NCI-H526 treated with DMSO at 0.1 percent for 48 hours (cell line): ENCODE measurements around the gene RPTN.
"Not testable (repeated sequence)": the region's sequence is repeated elsewhere in the genome, so short reads cannot be mapped to it uniquely, and the experiment has no call there.

ENCODE experiments used
- DNase-seq: peaks from one replicate; lab custom pipeline; 2025; lab: John Stamatoyannopoulos, UW

The RPTN gene

DNA sequence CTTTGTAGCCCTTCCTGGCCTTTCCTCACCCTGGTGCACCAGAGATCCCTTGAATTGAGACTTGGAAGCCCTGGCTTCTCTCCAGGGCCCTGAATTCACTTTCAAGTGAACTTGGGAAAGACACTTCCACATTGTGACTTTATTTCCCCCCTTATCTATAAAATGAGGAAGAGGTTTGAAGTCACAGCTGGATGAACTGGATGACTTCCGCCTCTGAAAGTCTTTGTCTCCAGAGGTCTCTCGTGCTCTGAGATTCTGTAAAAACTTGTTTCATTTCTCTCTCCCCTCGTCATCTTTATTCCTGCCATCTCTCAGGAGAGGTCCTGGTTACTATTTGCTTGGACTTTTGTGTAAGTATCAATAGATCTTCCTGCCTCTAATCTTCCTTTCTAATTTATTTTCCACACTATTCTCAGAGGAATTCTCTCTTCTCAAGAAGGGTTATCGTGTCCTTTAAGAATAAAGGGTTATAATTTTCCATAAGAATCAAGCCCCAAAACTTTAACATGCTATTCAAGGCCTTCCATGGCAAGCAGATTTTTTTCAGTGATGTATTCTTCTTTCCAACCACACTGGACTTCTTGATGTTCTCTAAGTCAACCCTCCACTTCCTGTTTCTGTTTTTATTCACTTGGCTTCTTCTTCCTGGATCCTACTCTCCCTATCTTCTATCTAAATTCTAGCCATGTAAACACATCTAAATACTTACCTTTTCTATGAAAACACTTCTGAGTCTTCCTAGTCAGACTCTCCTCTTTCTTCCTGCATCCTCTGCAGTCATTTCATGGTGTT, 6.5 kb upstream of the RPTN start:
- DNase-seq = no peak

DNA sequence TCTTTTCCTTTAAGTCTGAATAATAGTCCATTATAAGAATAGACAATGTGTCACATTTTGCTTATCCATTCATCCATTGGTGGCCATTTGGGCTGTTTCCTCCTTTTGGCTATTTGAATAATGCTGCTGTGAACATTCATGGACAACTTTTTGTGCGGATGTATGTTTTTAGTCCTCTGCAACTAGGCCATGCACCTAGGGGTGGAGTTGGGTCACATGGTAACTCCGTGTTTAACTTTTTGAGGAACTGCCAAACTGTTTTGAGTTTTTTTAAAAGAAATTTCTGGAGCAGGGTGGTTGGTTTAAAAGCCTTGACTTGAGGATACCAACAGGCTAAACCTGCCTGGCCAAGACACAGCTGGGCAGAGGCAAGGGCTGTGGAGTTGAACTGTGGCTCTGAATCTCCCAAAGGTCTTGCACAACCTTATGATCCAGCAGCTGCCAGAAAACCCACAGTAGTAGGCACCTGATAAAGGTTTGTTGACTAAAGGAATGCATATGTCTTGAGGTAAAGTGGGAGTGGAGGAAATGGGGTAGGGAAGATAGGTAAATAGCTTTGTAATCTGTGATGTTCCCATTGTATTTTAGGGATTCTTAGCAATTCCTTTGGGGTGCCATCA, 5.6 kb upstream of the RPTN start:
- no peak for DNase-seq

DNA sequence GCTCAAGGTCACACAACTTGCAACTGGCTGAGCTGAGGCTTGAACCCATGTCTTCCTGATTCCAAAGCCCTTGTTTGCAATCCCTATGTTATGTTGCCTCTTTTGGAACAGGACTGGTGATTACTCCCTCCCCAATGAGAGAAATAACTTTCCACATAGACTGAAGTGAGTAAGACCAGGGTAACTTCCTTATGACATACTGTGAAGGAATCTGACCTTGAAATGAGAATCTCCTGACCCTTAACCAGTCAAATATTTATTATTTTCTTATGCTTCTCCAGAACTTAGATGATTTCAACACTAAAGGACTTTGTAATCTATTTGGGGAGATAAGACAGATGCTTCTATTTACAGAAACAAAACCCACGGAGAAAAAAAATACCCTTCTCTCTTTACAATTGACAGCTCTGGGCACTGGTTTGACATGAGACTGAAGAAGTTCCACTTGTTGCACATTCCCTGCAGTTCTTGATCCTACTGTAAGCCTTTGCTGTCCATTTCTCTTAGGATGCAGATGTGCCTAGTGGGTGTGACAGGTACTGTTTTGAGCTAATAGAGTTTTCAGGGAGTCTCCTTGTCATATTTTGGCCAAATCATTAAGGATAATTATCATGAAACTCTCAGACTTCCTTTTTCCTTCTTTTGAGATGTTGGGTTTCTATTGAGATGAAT, 3.9 kb upstream of the RPTN start:
- no peak for DNase-seq

DNA sequence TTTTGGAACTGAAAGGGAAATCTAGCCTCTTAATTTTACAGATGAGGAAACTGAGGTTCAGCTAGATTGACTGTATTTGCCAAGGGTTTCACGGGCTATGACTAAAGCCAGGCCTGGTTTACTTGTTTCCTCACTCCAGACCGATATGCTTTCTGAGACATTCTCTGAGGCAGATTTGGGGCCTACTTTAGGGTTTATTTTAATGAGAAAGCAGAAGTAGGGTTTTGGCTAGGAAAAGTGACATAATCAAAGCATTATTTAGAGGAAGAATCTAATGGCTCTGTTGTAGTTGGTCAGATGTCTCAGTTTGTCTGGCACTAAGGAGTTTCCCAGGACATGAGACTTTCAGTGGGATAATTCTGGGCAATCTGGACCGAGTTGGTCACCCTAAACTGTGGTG, 1.5 kb upstream of the RPTN start:
- no peak for DNase-seq

DNA sequence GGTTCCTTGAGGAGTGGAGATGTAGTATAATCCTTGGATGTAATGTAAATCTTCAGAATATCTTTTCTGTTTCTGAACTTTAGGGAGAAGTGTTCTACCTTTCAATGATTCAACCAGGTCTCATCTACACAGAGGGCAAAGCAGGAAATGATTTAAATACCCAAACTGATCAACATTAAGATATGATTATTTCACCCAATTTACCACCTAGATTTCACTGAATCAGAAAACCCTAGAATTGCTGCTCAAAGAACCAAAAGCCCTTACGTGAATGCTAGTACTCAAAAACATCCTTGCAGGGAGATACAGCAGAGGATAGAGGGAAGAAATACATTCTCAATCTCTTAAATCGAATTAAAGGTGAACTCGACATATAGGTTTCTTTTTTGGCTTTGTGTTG, 5.0 kb downstream of the RPTN start:
- no peak for DNase-seq

DNA sequence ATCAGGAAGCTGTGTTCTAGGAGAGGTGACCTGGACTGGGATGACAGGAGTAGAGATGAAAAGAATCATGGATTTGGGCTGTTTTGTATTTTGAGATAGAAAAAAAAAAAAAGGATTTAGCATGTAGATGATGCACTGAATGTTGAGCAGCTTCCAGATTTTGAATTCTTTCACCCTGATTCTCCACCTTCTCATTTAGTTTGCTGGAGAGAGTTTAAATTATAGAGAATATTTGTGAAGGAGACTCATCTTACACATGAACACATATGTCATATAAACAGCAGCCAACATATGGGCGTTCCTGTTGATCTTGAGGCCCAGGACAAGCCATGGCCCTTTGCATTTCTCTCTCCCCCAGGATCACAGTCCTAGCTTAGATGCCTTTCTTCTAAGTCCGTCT, 7.4 kb downstream of the RPTN start:
- DNase-seq = no peak

DNA sequence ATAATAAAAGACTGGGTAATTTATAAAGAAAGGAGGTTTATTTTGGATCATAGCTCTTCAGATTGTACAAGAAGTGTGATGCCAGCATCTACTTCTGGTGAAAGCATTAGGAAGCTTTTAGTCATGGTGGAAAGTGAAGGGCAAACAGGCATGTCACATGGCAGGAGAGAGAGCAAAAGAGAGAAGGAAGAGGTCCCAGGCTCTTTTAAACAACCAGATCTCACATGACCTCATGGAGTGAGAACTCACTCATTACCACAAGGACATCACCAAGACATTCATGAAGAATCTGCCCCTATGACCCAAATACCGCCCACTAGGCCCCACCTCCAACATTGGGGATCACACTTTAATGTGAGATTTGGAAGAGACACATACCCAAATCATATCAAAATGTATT, 10.0 kb downstream of the RPTN start:
- no peak for DNase-seq

DNA sequence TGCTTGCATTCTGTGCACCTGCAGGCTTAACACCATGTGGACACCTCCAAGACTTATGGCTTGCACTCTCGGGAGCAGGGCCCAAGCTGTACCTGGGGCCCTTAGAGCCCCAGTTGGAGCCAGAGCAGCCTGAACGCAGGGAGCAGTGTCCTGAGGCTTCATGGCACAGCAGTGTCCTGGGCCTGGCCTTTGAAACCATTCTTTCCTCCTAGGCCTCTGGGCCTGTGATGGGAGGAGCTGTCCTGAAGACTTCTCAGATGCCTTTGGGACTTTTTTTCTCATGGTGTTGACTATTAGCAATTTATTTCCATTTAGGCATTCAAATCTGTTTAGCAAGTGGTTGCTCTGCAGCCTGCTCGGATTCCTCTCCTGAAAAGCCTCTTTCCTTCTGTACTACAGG, 11.0 kb downstream of the RPTN start:
- no peak for DNase-seq

DNA sequence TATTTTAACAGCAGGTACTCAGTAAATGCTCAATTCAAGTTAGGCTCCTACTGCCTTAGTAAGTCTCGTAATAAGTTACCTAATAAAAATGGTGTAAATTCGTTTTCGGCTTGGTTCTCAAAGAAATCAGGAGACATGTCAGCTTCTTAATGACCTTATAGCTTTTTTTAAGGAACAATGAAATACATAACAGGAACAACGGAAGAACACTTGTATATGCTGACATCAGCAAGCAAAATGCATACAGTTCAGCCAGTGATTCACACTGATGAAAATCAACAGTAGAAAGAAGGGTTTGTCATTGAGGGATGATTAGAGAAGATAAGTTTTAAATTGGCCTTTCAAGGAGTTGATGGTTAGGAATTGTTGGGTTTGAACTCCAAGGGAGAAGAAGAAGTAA, 13.3 kb downstream of the RPTN start:
- DNase-seq = no peak

DNA sequence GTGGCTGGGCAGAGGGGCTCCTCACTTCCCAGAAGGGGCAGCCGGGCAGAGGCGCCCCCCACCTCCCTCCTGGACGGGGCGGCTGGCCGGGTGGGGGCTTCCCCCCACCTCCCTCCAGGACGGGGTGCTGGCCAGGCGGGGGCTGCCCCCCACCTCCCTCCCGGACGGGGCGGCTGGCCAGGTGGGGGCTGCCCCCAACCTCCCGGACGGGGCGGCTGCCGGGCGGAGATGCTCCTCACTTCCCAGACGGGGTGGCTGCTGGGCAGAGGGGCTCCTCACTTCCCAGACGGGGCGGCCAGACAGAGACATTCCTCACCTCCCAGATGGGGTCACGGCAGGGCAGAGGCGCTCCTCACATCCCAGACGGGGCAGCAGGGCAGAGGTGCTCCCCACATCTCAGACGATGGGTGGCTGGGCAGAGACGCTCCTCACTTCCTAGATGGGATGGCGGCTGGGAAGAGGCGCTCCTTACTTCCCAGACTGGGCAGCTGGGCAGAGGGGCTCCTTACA, 14.3 kb downstream of the RPTN start:
- not testable (repeated sequence) for DNase-seq

DNA sequence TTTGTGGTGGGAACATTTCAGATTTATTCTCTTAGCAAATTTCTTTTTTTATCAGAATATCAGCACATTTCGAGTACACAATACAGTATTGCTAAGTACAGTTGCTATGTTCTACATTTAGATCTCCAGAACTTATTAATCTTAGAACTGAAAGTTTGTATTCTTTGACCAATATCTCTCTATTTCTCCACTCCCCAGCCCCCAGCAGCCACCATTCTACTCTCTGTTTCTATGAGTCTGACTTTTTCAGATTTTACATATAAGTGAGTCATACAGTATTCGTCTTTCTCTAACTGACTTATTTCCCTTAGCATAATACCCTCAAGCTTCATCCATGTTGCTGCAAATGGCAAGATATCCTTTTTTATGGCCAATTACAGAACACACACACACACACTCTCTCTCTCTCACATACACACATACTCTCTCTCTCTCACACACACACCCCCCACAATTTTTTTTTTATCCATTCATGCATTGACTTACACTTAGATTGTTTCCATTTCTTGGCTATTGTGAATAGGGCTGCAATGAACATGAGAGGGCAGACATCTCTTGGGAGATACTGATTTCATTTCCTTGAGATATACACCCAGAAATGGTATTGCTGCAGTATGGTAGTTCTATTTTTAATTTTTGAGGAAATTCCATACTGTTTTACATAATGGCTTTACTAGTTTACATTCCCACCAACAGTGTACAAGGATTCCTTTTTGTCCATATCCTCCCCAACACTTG, 15.7 kb downstream of the RPTN start:
- DNase-seq = no peak

DNA sequence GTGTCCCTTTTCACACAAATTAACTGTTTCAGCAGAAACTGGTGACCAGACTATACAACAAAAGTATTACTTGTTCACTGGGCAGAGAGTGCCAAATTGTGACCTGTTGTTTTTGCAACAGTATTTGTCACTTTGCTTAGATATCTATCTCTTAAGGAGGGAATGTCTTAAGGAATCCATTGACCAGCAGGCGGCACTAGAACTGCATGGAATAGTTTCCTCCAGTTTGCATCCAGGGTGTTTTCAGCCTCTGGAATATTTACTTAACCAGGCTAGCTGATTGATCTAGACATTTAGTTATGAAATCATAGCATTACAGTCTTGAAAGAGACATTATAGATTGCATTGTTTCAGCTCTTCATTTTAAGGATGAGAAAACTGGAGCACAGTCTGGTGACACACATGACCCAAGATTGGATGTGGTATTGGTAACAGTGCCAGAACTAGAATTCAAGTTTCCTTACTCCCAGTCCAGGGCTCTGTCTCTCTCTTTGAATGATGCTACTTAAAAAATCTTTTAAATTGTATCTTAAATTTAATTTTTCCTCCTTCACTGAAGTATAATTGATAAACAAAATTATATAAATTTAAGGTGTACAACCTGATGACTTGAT, 16.9 kb downstream of the RPTN start:
- DNase-seq = peak; percentile 27

DNA sequence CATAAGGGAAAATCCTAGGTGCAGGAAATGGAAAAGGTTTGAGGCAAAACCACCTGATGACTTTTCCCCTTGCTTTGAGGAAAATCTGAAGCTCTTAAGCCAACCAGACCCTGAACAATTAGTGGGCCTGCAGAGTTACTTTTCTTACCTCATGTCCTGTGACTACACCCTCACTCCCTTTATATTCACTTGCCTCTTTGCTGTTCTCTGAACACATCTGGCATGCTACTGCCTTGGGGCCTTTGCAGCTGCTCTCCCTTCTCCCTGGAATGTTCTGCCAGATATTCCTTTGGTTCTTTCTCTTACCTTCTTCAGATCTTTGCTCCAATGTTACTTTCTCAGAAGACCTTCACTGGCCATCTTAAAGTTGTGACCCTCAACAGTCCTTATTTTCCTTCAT, 21.8 kb downstream of the RPTN start:
- no peak for DNase-seq

DNA sequence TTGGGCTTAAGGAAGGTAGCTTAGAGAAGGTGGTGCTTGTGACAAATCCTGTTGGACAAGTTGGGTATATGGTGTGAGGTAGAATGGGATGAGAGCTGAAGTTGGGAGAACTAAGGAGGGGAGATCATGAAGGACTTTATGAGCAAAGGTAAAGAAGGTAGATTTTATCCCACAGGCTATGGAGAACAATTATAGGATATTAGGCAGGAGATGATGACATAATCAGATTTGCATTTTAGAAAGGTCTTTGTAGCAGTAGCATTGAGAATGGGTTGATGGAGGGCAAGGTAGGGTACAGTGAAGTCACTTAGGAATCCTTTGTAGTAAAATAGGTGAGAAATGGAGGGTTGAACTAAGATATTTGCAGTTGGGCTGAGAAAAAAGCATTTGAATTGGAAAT, 28.8 kb downstream of the RPTN start:
- no peak for DNase-seq

DNA sequence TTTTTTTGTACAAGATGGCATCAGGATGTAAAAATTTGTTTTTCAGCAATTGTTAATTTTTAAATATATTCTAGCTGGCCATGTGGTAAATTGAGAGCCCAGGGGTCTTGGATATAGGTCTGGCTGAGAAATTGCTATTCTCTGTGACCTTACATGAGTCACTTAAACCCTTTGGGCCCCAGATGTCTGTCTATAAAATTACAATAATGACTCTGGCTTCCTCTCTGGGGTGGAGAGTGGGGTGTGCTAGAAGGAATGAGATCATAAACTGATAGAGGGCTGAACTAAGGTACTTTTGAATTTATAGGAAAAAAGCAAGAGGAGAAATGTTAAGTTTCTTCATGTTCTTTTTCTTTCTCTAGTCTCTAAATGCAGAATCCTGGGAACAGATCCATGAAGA, 31.4 kb downstream of the RPTN start:
- no peak for DNase-seq

DNA sequence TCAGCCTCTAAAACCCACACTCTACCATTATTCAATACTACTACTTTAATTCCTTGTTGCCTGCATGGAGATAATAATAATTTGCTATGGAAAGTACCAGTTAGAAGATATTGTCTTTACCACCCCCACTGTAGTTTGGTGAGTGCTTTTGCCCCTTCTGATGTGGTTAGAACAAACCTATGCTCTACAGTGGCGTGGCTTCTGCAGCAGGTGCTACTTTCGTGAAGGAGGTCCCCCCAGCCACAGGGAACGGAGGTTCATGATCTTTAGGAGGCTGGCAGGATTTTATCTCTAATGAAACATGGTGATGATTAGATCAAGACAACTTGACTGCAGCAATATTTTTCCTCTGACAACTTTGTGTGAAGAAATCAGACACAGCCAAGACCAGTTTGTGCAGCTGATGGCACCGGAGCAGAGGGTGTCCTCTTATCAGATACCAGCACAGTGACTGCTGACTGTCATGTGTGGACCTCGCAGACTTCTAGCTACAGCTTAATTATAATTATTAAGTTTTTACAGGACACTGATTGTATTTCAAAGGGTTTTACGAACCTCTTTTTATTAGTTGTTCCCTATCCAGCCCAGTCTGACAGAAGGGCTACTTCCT, 33.1 kb downstream of the RPTN start:
- no peak for DNase-seq

DNA sequence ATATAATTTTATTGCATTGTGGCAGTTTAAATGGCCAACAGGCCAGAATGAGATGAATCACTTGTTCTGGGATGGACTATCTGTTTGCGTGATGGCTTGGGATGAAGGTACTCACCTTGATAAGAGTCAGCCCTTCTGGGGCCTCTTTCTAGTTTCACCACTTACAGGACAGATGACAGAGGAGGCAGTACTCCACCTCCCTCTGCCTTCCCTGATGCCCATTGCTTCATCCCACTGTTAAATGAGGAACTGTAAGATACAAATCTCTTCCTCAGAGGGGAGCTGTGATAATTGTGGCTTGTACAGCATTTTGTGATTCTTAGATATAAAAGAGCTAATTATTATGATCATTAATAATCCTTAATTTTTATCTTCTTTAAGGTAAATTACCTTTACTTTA, 40.1 kb downstream of the RPTN start:
- no peak for DNase-seq

DNA sequence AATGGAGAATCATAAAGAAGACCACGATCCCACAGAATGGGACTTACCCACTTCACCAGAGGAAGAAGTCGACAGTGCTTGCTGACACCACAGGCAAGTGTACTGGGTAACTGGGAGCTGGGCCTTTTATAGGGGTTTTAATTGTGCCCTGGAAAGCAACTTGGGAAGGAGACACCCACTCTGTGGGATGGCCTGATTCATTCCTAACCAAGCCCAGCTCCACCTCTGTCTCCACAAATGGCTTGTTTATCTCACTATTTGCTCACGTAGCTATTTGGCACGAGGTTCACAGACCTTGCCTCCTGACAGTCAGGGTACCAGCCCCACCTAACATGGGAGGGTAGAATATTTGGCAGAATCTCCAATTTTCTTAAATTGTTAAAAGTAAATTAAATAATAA, 43.7 kb downstream of the RPTN start, which contains the start of gene TCHH:
Gene TCHH (minus strand): TSS at position 101 of the 400 bp plus-strand sequence. CDS start 1,364 bp downstream, outside the sequence.
- DNase-seq = no peak

DNA sequence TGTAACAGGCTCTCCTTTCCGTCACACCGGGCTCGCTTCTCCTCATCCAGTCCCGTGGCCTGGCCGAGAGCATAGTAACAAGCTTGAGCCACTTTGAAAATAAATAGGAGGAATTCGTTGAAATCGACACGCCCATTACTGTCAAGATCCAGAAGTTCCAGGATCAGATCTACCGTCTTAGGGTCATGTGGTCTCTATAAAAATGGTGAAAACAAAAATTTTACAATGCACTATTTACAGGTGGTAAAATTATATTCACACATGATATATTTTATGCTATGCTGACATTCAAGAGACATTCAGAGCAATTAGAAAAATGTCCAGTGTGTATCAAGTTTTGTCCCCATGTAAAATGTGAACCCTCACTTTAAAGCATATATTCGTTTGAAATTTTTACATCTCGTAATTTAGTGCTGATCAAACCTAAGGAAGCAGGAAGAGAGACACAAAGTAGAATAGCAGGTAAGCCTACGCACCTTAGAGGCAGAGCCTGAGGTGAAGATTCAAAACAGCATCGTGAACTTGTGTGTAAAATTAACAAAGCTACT, 46.1 kb downstream of the RPTN start:
- no peak for DNase-seq

DNA sequence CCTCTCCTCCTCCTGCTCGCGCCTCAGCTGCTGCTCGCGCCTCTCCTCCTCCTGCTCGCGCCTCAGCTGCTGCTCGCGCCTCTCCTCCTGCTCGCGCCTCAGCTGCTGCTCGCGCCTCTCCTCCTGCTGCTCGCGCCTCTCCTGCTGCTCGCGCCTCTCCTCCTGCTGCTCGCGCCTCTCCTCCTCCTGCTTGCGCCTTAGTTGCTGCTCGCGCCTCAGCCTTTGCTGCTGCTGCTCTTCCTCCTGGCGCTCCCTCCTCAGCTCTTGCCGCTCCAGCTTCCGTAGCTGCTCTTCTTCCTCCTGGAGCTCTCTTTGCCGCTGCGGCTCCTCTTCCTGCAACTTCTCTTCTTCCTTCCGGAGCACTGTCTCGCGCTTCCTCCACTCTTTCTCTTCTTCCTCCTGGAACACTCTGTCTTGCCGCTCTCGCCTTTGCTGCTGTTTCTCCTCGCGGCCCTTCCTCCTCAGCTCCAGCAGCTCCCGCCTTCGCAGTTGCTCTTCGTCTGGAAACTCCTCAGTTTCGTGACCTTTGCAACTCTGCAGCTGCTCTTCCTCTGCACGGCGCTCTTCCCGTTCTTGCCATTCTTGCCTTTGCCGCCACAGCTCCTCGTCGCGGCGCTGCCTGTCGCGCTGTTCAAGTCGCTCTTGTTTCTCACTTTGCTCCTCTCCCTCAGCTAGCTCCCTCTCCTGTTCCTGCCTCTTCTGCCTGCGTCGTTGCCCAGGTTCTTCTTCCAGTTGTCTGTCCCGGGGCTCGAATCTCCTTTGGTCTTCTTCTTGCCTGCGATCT, 46.7 kb downstream of the RPTN start:
- DNase-seq = no peak
